Stimulated activated CD4-positive, alpha-beta T cell treated with anti-CD3 and anti-CD28 coated beads, Interleukin-4, amount 100 ng/mL, for 1 hour (primary cell): ENCODE data around the gene GATB.

ENCODE experiments used
- DNase-seq: peaks from one replicate; pipeline ENCODE4 v3.0.0-alpha.2; 2020

Gene GATB

DNA sequence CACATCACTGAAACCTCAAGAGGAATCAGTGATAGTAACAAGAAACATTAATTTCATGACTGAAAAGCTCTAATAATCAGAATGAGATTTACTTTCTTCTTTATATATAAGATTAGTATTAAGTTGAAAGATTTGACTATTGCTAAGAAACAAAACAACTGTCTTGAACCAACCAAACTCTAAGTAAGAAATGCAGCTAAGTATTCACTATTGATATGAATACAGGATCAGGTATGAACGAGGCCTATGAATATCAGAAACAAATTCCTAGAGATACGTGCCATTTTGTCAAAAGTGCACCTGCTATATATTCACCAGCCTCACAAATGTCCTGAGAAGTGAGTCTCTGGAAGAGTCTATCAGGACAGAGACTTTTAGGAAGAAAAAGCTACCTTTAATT, 32.1 kb downstream of the GATB start:
- DNase-seq: no peak

DNA sequence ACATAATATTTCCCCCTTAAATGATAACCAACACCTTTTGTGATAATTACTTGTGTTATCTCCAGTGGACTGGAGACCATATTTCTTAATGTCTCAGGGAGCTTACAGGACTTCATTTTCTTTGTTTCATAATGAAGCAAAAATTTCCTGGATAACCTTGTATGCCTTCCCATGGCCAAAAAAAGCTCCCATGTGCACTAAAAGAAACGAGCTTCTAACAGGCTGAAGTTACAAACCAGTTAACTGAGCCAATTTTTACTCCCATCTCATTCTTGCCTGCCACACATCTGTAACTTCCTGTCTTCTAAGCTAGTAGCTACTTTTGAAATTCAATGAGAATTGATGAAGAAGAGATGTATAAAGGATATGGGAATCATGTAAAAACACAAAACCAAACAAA, 32.8 kb downstream of the GATB start:
- no peak for DNase-seq

DNA sequence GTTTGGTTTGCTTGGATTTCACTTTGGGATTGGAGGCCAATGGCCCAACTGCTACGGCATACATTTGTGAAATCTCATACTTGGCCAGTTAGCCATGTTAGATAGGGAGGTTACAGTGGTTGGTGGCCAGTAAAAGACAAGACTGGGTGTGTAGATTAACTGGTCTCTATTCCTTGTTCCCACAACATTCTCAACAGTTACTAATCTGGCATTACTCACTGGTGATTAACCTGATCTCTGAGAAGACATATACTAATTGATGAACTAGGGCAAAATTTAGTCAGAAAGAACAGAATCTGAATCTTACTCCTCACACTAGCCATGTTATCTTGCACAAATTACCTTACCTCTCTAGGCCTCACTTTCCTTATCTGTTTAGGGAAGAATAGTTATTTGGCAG, 33.4 kb downstream of the GATB start:
- no peak for DNase-seq

DNA sequence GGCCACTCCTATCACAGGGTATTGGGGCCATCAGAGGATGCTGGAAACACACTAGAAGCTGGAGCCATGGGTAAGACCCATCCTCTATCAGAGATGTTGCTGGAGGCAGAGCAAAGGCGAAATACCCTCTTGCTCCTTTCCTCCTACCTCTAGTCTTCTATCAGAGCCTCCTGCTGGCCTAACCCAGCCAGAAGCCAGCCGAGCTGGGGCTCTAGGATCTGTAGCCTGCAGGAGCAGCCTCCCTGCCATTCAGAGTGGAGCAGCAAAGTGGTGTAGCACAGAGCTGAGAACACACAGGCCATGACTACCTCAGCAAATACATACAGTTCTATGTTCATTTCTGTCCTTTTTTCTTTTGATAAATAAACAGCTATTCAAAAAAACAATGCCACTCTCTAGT, 35.7 kb downstream of the GATB start:
- DNase-seq: no peak

DNA sequence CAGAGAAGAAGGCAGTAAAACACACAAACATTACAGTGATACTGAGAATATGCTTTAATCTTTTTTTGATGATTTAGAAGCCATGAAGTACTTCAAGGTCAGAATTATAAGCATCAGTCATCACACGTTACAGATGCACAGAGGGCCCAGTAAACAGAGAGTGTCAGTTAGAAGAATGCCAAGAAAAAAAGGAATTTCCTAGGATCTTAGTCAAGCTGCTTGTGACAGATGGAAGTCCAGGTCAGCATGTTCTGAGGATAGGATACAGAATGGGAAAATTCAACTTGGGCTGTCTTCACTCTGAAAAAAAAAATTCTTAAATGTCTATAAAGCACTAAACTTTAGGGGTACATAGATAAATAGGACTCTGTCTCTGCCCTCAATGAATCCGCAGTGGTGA, 38.9 kb downstream of the GATB start:
- no peak for DNase-seq

DNA sequence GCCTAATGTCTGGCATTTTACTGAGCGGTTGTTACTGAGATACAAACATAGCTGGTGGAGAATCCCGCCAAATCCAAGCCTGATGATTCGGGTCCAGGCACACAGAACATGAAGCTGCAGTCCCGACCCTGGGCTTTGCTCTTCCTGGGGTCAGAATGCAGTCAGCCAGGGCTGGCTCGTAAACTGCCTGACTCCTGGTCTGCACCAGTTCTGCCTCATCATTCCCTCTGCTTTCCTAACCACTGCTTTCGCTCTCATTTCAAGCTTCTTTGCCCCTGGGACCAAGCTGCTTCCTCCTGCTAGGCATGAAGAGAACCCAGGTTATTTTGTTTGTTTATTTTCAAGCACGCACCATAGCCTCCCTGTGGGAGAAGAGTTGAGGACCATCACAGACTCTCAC, 39.3 kb downstream of the GATB start:
- DNase-seq: no peak

DNA sequence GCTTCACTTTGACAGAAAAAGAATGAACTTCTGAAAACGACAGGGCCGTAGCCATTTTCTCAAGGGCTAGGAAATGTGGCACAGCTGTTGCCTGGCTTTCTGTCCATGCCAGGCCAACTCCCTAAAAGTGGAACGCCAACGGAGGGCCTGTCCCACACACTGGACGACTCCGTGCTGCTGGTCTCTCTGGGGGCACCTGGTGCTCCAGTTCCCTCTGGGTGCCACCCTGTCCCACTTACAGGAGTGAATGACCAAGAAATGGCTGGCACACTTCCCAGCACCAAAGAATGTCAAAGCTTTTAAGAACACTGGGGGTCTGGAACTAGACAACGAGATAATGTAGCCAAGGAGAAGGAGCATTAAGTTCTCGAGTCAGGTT, 40.9 kb downstream of the GATB start:
- DNase-seq: no peak

DNA sequence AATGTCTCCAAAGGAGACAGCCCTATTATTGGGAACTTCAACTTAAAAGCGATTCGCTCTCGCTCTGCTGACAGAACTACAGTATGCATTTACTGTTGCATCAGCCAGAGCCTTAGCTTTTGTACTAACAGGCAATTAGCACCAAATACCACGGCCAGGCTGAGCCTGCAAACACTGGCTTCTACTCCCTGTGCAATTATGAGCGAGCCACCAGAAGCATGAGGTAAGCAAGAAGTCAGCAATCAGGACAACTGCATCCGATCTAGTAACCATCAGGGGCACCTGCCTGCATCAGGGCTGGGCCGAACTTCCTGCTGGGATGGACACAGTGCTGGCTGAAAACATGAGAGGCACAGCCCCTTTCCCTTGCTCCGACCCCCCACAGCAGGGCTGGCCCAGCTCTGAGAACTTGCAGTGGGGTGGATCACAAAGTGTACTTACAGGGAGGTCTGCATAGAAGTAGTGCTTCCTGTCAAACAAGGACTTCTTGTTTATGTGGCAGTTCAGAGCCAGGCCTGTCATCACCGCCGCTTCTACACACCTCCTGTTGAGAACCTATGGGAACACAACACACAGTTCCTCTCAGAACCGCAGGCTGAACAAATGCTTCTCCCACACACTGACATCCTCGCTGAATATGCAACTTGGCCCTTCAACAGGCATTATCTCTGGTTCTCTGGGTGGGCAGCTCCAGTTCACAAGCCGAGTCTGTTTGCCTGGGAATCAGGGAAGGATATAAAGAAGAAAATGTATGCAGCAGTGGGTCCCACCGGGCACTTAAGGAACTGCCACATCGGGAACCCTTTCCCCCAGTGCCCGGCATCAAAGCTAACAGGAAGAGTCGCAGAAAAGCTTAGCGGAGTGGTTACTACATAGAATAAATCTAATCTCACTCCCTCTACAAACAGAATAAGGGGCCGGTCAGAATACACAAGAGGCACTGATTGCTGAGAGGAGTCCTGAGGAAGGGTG, 41.5 kb downstream of the GATB start:
- DNase-seq: no peak

DNA sequence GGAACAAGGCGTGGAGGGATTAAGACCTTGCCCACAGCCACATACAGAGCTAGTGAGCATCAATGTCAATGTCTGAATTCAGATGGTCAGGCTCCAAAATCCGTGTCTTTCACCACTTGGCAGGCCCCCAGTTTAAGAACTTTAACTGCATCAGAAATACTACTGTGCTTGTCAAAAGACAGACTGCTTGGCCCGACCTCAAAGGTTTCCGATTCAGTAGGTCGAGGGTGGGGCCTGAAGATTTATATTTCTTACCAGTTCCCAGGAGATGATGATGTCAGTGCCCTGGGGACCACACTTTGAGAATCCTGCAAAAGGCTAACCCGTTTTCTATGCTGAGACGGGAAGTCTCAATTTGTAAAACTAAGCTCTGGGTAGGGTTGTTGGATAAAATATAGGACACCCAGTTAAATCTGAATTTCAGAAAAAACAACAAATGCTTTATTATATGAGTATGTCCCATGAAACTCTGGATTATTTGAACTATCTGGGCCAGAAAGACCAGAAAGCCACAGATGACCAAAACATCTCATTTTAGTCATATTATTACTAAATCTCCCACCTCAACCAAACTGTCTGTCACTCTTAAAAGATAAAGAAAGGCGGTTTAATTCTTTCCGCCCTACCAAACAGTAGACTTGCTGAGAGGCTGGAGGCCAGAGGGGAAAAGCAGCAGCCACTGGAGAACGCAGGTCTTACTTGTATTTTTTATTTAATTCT, 42.7 kb downstream of the GATB start:
- DNase-seq: no peak

DNA sequence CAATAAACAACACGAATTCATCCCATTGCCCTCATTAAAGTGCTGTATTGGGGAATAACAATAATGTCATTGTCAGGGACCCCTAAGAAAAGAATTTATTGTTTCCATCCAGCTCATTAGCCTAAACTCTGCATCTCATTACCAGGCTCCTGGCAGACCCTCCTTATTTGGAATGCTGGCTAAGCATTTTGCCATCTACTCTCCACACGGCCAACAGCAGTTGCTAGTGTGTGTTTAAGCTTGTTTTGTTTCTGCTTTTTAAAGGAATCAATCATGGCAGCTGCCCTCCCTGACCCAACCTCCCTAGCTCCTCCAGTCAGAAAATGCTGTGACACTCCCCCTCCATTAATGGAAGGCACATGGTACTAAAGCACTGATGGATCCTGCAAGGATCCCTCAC, 43.5 kb downstream of the GATB start:
- no peak for DNase-seq

DNA sequence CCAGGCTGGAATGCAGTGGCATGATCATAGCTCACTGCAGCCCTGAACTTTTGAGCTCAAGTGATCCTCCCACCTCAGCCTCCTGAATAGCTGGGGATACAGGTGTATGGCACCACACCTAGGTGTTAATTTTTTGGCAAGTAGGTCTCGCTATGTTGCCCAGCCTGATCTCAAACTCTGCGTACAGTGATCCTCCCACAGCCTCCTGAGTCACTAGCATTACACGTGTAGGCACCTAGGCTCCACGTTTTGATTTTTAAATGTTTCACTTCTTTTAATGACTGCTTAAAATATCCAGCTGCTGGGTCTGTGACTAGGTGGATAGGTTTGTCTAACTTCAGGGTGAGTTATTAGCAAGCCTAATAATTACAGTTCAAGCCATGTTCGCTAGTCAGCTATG, 44.5 kb downstream of the GATB start:
- DNase-seq: no peak

DNA sequence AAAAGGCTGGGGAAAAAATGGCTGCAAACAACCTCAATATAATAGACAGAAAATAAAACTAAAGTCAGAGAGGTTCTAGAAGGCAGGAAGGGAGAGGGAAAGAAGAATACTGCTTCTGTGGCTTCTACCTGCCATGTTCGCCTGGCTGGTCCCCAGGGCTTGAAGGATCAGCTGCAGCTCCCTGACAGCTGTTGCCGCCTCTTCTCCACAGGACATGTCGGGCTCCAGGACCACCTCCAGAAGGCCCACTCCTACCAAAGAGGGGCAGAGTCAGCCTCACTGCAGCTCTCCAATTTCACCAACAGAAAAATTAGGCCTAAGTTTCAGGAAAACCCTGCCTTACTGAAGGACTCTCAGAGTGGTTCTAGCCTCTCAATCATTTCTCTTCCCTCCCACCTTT, 44.9 kb downstream of the GATB start:
- no peak for DNase-seq

DNA sequence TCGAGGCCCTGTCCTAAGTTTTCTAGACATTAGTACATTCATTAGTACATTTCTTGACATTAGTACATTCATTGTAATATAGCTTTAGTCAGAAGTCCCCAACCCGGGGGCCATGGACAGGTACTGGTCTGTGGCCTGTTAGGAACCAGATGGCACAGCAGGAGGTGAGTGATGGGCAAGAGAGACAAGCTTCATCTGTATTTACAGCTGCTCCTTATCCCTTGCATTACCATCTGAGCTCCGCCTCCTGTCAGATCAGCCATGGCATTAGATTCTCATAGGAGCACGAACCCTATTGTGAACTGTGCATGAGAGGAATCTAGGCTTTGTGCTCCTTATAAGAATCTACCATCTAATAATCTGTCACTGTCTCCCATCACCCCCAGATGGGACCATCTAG, 48.0 kb downstream of the GATB start:
- no peak for DNase-seq

DNA sequence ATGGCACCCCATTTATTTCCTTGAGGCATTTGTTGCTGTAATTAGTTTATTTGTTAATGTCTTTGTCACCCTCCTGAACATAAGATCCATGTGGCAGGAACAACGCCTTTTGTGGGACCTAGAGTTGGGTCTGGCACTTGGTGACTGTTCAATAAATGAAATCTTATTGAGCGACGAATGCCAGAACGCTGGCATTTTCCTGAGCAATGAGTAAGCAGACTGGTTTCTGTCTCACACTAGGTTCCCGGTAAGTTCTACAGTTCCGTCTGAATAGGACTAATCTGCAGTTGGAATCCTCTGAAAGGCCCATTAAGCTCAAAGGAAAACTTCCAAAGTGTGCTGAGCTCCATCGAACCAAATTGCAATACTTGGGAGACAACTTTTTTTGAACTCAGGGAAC, 49.2 kb downstream of the GATB start:
- DNase-seq: no peak

DNA sequence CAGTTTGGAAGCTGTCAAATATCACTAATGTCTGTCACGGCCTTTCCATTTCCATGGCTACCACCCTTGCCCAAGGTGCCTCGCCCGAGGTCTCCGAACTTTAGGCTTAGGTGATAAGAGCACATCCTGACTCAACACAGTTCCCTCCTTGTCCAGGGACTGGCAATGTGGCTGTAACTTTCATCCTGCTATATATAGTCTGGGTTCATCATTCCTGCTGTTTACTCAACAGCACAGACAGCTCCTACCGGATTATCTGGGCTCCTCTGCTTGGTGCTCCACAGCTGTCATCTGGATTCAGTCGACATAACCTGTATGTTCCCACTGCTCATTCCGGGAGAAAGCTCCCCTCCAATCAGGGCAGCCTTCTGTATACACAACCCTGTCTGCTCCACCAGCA, 51.2 kb downstream of the GATB start:
- no peak for DNase-seq

DNA sequence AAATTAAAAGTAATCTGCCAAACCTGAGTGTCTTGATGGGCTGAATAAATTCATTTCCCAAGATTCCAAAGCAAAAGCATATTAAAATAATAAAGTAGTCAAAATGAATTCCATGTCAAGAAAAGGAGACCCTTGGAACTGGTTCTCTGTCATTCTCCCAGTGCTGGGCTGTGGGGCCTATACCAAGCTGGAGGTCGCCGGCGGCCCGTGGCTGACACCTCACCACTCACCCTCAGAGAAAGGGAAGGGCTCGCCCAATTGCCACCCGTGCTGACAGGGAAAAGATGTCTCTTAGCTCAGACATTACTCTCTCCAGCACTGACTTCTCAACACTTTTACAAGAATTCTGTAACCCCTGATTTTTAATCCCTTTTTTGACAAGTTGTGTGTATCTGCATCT, 51.7 kb downstream of the GATB start:
- no peak for DNase-seq

DNA sequence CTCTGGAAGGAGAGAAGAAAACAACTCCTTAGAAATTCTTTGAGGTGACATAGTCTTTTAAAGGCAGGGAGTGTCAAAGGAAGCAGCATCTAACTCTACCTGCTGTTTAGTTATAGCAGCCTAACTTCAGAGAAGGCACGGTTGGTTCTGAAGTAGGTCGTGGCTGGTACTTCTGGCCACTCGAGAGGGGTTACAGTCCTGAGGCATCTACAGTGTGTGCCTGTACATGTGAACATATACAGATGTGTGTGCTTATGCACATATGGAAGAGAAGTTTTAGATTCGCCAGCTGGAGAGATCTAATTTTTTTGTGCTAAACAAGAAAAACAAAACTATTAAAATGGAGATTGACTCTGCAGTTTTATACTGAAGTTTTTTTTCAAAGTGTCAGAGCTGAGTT, 52.7 kb downstream of the GATB start:
- no peak for DNase-seq

DNA sequence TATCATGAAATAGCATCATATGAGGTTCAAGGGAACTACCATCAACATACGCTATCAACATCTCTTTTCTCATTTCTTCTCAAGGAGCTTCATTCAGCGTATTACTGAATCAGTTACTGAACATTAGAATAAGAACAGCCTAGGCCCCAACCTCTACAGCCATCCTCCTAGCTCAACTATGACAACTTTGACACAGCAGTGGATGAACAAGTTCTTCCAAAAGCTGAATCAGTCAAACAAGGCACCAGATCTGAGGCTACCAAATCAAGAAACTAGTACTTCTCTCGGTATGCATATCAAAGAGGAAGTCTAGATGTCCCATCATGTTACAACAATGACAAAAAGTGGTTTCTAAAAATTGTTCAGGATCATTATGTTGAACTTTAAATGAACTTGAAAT, 57.4 kb downstream of the GATB start:
- DNase-seq: no peak

DNA sequence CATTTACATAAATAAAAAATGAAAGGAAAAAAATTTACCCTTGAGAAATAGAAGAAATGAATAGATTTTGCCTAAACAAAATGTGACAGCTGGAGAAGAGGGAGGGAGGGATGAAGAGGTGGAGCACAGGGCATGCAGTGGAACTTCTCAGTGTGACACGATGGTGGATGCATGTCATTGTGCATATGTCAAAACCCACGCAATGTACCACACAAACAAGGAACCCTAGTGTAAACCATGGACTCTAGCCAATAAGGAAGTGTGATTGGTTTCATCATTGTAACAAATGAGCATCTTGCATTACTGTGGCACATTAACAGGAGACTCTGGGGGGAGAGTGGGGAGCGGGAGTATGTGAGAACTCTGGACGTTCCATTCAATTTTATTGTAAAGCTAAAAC, 58.6 kb downstream of the GATB start:
- DNase-seq: no peak

DNA sequence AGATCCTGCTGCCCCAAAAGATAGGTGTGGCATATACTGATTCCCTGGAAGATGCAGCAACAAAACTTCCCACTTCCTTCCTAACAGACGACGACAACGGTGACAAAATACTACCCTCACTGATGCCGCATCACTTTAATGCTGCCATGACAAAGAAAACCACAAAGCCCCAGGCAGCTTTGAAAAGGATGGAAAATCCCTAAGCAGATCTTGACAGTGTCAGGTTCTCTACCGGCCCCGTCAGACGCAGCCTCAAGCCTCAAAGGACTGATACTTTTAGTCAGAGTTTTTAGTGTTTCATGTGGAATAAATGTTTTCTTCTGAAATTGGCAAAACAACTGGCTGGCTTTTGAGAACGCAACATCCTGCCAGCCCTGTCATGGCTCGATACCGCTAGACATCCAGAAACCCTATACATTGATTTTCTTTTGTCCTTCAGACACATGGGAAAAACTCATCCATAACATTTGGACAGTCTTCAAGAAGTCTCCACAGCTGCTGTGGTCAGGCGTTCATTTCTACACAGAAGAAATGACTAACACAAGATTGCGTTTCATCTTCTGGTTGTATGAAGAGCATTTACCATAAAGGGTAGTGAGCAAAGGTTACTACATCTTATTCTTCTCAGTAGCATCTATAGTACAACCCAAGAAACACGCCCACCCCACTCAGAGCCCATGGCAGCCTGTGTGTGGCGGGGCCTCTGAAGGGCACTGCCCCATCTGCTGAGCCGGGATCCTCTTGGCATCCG, 60.1 kb downstream of the GATB start:
- DNase-seq: no peak

DNA sequence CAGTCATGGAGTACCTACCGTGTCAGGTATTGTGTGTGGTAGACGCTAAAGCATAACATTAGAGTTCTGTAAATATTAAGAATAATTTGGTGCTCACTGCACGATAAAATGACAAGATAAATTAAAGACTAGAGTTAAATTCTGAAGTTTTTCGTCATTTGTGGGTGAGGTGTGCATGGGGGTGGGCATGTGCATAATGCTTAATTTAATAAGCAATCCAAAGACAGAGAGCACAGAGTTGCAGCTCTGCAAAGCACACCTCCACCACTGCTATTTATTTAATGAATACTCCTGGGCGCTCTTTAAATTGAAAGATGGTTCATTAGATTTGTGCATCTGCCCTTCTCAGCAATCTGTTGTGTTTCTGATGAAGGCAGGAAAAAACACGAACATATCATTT, 62.6 kb downstream of the GATB start:
- no peak for DNase-seq

DNA sequence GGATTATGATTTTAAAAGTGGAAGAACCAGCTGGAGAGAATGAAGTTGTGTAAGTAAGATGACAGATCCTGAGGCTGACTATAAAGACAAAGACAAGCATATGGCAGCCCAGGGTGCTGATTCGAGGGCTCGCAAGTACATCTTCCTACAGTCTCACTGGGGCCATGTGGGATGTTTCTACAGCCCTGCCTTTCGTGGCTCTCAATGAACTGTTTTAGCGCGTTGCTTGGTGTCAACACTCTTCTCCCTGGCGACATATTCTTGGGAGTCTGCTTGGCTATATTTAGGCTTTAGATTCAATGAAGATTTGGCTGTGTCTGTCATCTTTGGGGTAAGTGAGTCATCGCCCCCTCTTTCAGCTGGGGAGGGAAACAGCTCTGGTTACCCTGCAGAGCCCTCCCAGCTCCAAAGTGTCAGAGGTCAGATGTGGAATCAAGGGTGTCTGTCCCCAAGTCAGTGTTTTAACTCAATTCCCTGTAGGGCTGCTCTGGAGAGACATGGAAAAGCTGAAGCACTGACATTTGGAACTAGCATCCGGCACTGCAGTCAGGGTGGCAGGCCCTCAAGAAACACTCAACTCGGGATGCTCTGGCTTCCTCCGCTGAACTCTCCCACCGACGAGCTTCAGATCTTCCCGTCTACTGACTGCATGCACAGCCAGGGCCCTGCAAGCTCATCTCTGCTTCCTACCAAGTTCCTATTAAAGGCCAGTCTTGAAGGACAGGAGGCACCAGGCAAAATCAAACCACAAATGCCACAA, 65.7 kb downstream of the GATB start:
- DNase-seq: no peak
